ENCODE data around the gene OR2J1.
"Not testable (repeated sequence)": the region's sequence is repeated elsewhere in the genome, so short reads cannot be mapped to it uniquely, and the experiment has no call there.

Gene OR2J1

DNA sequence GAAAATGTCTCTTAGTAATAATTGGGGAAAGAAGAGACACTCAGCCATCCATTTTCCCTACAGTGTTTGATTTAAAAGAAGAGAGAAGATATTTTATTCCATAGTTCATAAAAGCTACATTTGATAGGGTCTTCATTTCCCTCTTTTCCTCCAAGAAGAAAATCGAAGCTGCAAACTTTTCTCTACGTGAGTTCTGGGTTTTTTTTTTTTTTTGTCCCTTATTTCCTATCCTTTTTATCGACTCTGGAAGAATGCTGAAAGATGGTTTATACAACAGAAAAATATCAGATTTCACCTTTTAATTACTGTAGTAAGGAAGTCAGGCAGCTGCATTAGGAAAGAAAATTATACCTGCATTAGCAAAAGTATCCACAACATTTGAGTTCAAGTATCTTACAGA lies at the start of gene OR2J1:
Gene OR2J1, plus strand, starts transcription at position 301 of the 400 bp plus-strand sequence. CDS start 1,453 bp downstream, outside the sequence.
- DNase-seq, result no peak

GRCh38 chr6:29051680-29052079 lies 47.6 kb upstream of the OR2J1 start:
- DNase-seq, result no peak

- DNase-seq, result no peak
Observed at GRCh38 chr6:29071831-29072723, 27.2 kb upstream of the OR2J1 start.

GRCh38 chr6:29079203-29079602 lies 20.1 kb upstream of the OR2J1 start:
- DNase-seq, result no peak

GRCh38 chr6:29081312-29081711 lies 18.0 kb upstream of the OR2J1 start:
- DNase-seq, result no peak

DNA sequence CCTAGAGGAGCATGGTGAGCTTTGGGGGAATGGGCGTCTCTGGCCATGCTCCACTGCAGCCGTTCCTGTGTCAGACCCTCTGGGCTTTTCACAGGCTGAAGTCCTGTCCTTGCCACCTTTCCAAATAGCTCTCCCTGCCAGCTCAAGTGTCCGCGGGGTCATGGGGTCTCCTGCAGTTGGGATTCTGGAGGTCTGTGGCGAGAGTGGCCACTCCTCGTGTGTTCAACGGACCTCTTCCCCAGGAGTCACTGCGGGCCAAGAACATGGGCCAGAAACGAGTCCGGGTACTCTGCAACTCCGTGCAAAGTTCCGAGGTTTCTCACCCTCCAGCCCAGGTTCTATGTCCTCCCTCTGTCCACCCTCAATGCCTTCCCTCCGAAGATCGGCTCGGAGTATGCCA lies 16.8 kb upstream of the OR2J1 start:
- no peak for DNase-seq

DNA sequence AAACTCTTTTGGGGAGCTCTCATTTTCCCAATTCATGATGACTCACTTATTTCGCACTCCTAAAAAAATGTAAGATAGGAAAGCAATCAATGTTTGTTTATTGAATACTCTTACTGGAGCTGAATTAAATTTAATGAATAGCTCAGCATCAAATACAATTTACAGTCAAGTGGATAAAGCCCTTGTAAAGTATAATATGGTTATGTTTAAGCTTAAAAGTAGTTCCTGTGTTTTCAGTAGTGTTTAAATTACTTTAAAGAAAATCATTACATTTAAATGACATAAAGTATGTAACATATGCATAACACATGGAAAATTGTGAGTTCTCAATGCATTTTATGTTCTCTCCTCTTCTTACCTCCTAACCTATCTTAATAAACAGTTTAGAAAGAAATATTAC lies 12.1 kb upstream of the OR2J1 start, which contains the start of gene OR2B3:
Gene OR2B3, minus strand, starts transcription at position 101 of the 400 bp plus-strand sequence. Its CDS starts 65 bp downstream, at position 36.
- no peak for DNase-seq

DNA sequence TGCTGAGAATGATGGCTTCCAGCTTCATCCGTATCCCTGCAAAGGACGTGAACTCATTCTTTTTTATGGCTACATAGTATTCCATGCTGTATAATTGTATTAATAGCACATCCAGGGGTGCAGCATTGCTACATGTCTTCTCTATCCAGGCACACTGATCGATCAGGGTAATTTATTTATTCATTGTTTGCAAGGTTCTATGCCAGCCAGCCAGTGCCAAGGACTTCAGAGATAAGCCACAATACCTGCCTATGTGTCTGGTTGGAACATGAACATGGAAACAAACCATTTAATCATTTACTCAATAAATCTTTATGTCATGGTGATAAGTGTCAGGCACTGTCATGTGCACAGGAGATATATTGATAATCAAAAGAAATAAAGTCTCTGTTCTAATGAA lies 6.3 kb upstream of the OR2J1 start:
- DNase-seq, result no peak

- DNase-seq, result no peak
Observed at GRCh38 chr6:29097803-29098202, 1.5 kb upstream of the OR2J1 start.

DNA sequence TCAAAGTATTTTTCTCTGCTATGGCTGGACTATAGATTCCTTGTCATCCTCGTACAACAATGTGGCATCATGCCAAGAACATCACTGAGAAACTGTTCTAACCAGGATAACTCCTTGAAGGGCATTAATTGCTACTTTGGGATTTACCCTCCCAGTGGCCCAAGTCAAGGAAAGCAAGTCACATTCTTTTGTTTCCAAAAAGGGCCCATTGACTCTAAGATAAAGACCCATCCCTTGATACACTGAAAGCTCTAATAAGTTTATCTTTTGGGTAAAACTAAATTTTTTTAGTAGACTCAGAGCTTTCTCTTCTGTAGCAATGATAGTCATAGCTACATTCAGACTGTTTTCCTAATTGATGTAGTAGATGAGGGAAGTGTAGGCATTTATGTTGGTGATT lies 8.5 kb downstream of the OR2J1 start, which contains the start of gene OR2J3:
Gene OR2J3, plus strand, starts transcription at position 301 of the 400 bp plus-strand sequence. CDS start 3,833 bp downstream, outside the sequence.
- no peak for DNase-seq

GRCh38 chr6:29112135-29112534 lies 12.8 kb downstream of the OR2J1 start:
- DNase-seq, result no peak

DNA sequence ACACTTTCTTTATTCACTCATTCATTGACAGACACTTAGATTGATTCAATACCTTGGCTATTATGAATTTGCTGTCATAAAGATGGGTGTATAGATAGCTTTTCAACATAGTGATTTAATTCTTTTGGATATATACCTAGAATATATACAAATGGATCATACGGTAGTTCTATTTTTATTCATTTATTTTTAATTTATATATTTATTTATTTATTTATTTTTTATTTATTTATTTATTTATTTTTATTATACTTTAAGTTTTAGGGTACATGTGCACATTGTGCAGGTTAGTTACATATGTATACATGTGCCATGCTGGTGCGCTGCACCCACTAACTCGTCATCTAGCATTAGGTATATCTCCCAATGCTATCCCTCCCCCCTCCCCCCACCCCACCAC lies 15.7 kb downstream of the OR2J1 start:
- not testable (repeated sequence) for DNase-seq

- no peak for DNase-seq
Observed at GRCh38 chr6:29129326-29130012, 30.2 kb downstream of the OR2J1 start.

DNA sequence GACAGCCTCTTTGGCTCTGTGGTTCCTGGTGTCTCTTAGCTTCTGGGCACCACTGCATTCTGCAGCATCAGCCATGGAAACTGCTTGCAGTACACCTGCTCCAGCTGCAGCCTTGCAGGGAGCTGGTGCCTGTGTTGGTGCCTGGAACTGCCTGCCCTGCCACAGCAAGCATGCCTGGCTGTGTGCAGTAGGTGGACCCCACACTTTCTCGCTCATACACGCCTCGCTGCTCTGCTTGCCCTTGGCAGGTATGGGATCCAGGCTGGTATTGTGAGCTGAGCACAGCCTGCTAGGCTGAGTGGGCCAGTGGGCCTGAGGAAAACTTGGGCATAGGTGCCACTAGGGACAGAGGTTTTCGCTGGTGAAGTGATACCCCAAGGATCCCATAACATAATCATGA lies 31.4 kb downstream of the OR2J1 start:
- no peak for DNase-seq

DNA sequence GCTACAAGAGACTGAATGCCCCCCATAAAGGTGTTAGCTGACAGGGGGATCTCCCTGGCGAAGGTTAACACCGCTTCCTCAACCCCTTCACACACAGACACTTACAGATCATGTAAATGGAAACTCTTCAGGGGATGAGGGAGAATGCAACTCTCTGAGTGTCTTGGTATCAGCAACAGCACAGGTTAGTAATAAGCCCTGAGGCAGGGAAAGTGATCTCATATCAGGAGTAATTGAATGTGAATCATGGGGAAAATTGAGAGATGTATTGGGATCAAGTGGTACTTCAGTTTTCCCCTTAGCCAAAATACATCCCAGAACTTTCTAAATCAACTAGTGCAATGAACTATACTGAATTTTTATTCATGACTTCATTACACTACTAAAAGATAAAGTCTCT lies 32.4 kb downstream of the OR2J1 start:
- DNase-seq, result no peak

- DNase-seq, result no peak
Observed at GRCh38 chr6:29137724-29138123, 38.4 kb downstream of the OR2J1 start.

DNA sequence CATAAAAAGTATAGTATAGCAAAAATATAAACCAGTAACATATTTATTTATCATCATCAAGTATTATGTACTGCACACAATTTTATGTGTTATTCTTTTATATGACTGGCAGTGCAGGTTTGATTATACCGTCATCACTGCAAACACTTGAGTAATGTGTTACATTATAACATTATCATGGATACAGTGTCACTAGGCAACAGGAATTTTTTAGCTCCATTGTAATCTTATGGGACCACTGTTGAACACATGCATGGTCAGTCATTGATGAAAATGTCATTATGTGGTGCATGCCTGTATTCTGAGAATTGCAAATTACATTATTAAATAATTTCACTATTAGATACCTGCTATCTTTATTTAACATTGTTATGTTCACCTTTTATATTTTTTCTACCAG lies 42.3 kb downstream of the OR2J1 start:
- DNase-seq, result no peak

DNA sequence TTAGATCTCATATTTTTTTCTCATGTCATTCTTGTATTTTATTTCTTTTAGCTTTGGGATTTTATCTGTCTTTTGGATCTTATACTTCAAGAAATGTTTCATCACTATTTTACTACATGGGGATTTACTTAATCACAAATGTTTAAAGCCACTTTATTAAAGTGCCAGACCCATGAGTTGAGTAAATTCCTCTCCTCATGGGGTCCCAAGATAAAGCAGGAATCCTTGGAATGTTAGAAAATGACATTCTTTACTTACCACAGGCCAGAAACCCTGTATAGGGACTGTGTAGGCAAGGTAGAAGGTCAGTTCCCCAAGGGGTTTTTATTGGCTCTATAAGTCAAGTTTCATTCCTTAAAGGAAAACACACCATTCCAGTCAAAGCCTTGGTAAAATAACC lies 43.0 kb downstream of the OR2J1 start:
- DNase-seq, result no peak

DNA sequence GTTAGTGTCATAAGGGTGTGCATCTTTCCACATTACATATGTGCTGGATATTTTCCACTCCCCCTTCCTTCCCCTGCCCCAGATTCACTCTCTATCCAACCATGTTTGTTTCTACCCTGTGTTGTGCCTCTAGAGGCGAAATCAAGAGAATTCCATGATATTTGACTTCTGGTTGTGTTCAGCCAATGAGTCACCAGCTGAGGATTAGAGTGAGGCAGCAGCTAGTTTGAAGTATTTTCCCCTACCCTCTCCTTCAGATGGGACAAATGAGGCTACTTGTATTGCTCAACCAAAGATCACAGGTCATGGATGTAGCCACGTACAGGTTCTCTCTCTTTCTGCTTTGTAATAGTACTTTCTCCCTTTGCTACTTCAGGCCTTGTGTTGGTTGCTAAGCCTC lies 46.9 kb downstream of the OR2J1 start:
- no peak for DNase-seq

DNA sequence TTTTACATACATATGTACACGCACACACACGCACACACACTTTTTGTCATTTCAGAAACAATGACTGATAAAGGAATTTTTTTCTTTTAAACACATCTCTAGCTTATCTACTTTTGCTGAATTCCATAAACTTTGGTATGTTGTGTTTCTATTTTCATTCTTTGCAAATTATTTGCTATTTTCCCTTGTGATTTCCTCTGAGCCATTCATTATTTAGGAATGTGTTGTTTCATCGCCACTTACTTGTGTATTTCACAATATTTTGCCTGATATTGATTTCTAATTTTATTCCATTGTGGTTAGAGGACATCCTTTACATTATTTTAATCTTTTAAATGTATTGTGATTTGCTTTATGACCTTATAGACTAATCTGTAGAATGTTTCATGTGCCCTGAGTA lies 47.8 kb downstream of the OR2J1 start:
- DNase-seq, result no peak

- DNase-seq, result not testable (repeated sequence)
Observed at GRCh38 chr6:29149444-29149843, 50.2 kb downstream of the OR2J1 start.
